A549 (cell line): ENCODE measurements around the gene SERF2.

Source experiments
- MYC ChIP-seq: IDR thresholded peaks from 2 replicates; pipeline ENCODE4 v1.6.1; 2012; ENCODE audit warnings: mild to moderate bottlenecking, inconsistent platforms, low read length, improper control_type of control experiment, borderline replicate concordance
- TF ChIP-seq, protein P1 (sequence below): IDR thresholded peaks from 2 replicates; pipeline ENCODE4 v1.6.1; 2012

DNA sequence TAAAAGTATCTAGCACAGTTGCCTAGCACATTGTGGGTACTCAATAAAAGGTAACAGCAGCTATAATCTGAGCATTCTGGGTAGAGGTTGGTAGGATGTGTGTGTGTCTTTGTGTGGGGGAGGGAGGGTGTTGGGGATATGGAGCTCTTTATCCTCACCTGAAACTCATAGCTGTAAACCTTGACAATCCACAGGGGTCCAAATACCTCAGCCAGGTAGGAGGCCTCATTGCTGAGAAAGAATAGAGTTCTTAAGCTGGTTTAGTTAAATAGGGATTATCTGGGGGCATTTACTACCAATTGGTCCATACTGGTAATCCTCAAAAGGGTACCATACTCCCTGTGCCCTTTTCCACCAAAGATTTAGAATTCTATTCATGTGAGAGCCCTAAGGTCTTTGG is 3.9 kb downstream of the SERF2 start:
- no peak for TF ChIP-seq MYC
- TF ChIP-seq, protein P1, sequence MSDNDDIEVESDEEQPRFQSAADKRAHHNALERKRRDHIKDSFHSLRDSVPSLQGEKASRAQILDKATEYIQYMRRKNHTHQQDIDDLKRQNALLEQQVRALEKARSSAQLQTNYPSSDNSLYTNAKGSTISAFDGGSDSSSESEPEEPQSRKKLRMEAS, result no peak
